ENCODE results near the gene PEBP1. TPM values are rescaled to one million over a fixed set of nuclear protein-coding genes. Genes with fewer than 3 reads are reported as not detected.

Gene PEBP1
- 100 to 1,000 TPM; 370 to 507 (median 411) TPM for total RNA-seq
- 477 TPM for polyA plus RNA-seq
- long read RNA-seq, donor 1, transcript PEBP1-201 (4 exons, 1,697 nt), result major isoform, 979 of 999 reads
- long read RNA-seq, donor 1, partial matches to known transcripts, result 14 of 999 reads
- long read RNA-seq, donor 1, other reads (novel, unspliced or antisense), result 6 of 999 reads
- long read RNA-seq, donor 2, transcript PEBP1-201 (4 exons, 1,697 nt), result major isoform, 595 of 608 reads
- long read RNA-seq, donor 2, partial matches to known transcripts, result 7 of 608 reads
- long read RNA-seq, donor 2, other reads (novel, unspliced or antisense), result 6 of 608 reads
- long read RNA-seq, donor 3, transcript PEBP1-201 (4 exons, 1,697 nt), result major isoform, 1,923 of 1,960 reads
- long read RNA-seq, donor 3, partial matches to known transcripts, result 13 of 1,960 reads
- long read RNA-seq, donor 3, other reads (novel, unspliced or antisense), result 24 of 1,960 reads
- long read RNA-seq, donor 4, transcript PEBP1-201 (4 exons, 1,697 nt), result major isoform, 810 of 827 reads
- long read RNA-seq, donor 4, partial matches to known transcripts, result 8 of 827 reads
- long read RNA-seq, donor 4, other reads (novel, unspliced or antisense), result 9 of 827 reads

GRCh38 chr12:118135788-118136558 lies at the start of gene PEBP1:
Gene PEBP1 (plus strand): TSS chr12:118136124. CDS start chr12:118136210, 86 bp downstream.
- ATAC-seq (peak; percentile 100), DNase-seq (peak; percentile 95 to 99 (median 98))
- intact Hi-C loops (cut with DNase I), result no loop called here
- no peaks in the 10 kb centered on the region for H3K9me3 ChIP-seq (ENCODE audit: control insufficient read depth, low read length)
- WGBS, result under 1% methylated on average over 70 of the region's 70 CpGs
- H3K4me1 ChIP-seq (ENCODE audit: control insufficient read depth, insufficient read depth, low read length), result peaks cover 7% of the 10 kb centered on the region
- H3K27ac ChIP-seq (ENCODE audit: low read length), result peak within 1 kb of the TSS; percentile 89
- peak within 1 kb of the TSS; percentile 67 for H3K4me3 ChIP-seq (ENCODE audit: low read length)
- H3K27me3 ChIP-seq (ENCODE audit: control insufficient read depth, insufficient read depth), result no peaks in the 10 kb centered on the region

GRCh38 chr12:118089782-118090181 lies 46.1 kb upstream of the PEBP1 start:
- 93% methylated on average over 9 of the region's 9 CpGs for WGBS
- intact Hi-C loops (cut with DNase I), result no loop called here
- Histone ChIP-seq H3K9me3 (ENCODE audit: control insufficient read depth, low read length) (no peaks in the 10 kb centered on the region), H3K4me3 (ENCODE audit: low read length) (no peak overlapping the region), H3K27ac (ENCODE audit: low read length) (no peak overlapping the region), H3K27me3 (ENCODE audit: control insufficient read depth, insufficient read depth) (no peaks in the 10 kb centered on the region), H3K4me1 (ENCODE audit: control insufficient read depth, insufficient read depth, low read length) (no peaks in the 10 kb centered on the region)
- no peak for DNase-seq
- ATAC-seq, result no peak

GRCh38 chr12:118094039-118094438 lies 41.9 kb upstream of the PEBP1 start:
- intact Hi-C loops (cut with DNase I), result no loop called here
- 86% methylated on average over 3 of the region's 3 CpGs for WGBS
- DNase-seq (no peak), ATAC-seq (no peak)
- no peaks in the 10 kb centered on the region for H3K27me3 ChIP-seq (ENCODE audit: control insufficient read depth, insufficient read depth)
- H3K4me3 ChIP-seq (ENCODE audit: low read length), result no peak overlapping the region
- no peaks in the 10 kb centered on the region for H3K9me3 ChIP-seq (ENCODE audit: control insufficient read depth, low read length)
- H3K27ac ChIP-seq (ENCODE audit: low read length), result no peak overlapping the region
- peaks cover 3% of the 10 kb centered on the region for H3K4me1 ChIP-seq (ENCODE audit: control insufficient read depth, insufficient read depth, low read length)

- no peak overlapping the region for H3K27ac ChIP-seq (ENCODE audit: low read length)
- H3K4me1 ChIP-seq (ENCODE audit: control insufficient read depth, insufficient read depth, low read length), result peaks cover 3% of the 10 kb centered on the region
- intact Hi-C loops (cut with DNase I), result no loop called here
- no peaks in the 10 kb centered on the region for H3K27me3 ChIP-seq (ENCODE audit: control insufficient read depth, insufficient read depth)
- 81% methylated on average over 3 of the region's 3 CpGs for WGBS
- H3K4me3 ChIP-seq (ENCODE audit: low read length), result no peak overlapping the region
- ATAC-seq, result no peak
- no peak for DNase-seq
- no peaks in the 10 kb centered on the region for H3K9me3 ChIP-seq (ENCODE audit: control insufficient read depth, low read length)
These were observed 37.5 kb upstream of the PEBP1 start for GRCh38 chr12:118098401-118098800.

GRCh38 chr12:118098911-118099671 lies 36.8 kb upstream of the PEBP1 start:
- no peak for ATAC-seq
- no peak overlapping the region for H3K27ac ChIP-seq (ENCODE audit: low read length)
- WGBS, result 94% methylated on average over 12 of the region's 12 CpGs

GRCh38 chr12:118101051-118101450 lies 34.9 kb upstream of the PEBP1 start:
- no peak for ATAC-seq
- WGBS, result 94% methylated on average over 3 of the region's 3 CpGs
- no peak for DNase-seq

More at GRCh38 chr12:118098911-118099671, 36.8 kb upstream of the PEBP1 start:
- Histone ChIP-seq H3K9me3 (ENCODE audit: control insufficient read depth, low read length) (no peaks in the 10 kb centered on the region), H3K27me3 (ENCODE audit: control insufficient read depth, insufficient read depth) (no peaks in the 10 kb centered on the region), H3K4me1 (ENCODE audit: control insufficient read depth, insufficient read depth, low read length) (peaks cover 3% of the 10 kb centered on the region), H3K4me3 (ENCODE audit: low read length) (no peak overlapping the region)
- no peak for DNase-seq
- intact Hi-C loops (cut with DNase I), result no loop called here

GRCh38 chr12:118102070-118102469 lies 33.9 kb upstream of the PEBP1 start:
- H3K27ac ChIP-seq (ENCODE audit: low read length), result no peak overlapping the region
- peaks cover 3% of the 10 kb centered on the region for H3K4me1 ChIP-seq (ENCODE audit: control insufficient read depth, insufficient read depth, low read length)
- H3K4me3 ChIP-seq (ENCODE audit: low read length), result no peak overlapping the region
- ATAC-seq (no peak), DNase-seq (no peak)
- intact Hi-C loops (cut with DNase I), result no loop called here
- WGBS, result 83% methylated on average over 6 of the region's 6 CpGs
- no peaks in the 10 kb centered on the region for H3K9me3 ChIP-seq (ENCODE audit: control insufficient read depth, low read length)
- no peaks in the 10 kb centered on the region for H3K27me3 ChIP-seq (ENCODE audit: control insufficient read depth, insufficient read depth)

More at GRCh38 chr12:118101051-118101450, 34.9 kb upstream of the PEBP1 start:
- H3K27me3 ChIP-seq (ENCODE audit: control insufficient read depth, insufficient read depth), result no peaks in the 10 kb centered on the region
- H3K4me1 ChIP-seq (ENCODE audit: control insufficient read depth, insufficient read depth, low read length), result peaks cover 3% of the 10 kb centered on the region
- no peak overlapping the region for H3K4me3 ChIP-seq (ENCODE audit: low read length)
- no peaks in the 10 kb centered on the region for H3K9me3 ChIP-seq (ENCODE audit: control insufficient read depth, low read length)
- intact Hi-C loops (cut with DNase I), result no loop called here
- no peak overlapping the region for H3K27ac ChIP-seq (ENCODE audit: low read length)

- Histone ChIP-seq H3K4me1 (ENCODE audit: control insufficient read depth, insufficient read depth, low read length) (peaks cover 3% of the 10 kb centered on the region), H3K27me3 (ENCODE audit: control insufficient read depth, insufficient read depth) (no peaks in the 10 kb centered on the region), H3K27ac (ENCODE audit: low read length) (no peak overlapping the region), H3K9me3 (ENCODE audit: control insufficient read depth, low read length) (no peaks in the 10 kb centered on the region), H3K4me3 (ENCODE audit: low read length) (peak overlapping the region; percentile 87)
- DNase-seq (no peak), ATAC-seq (no peak)
- intact Hi-C loops (cut with DNase I), result no loop called here
- WGBS, result 44% methylated on average over 5 of the region's 5 CpGs
These were observed 33.3 kb upstream of the PEBP1 start for GRCh38 chr12:118102609-118103008.

- DNase-seq (peak in 2 of 3 donors; percentile 67 to 71), ATAC-seq (peak; percentile 28 to 32)
- intact Hi-C loops (cut with DNase I), result no loop called here
- no peaks in the 10 kb centered on the region for H3K27me3 ChIP-seq (ENCODE audit: control insufficient read depth, insufficient read depth)
- under 1% methylated on average over 32 of the region's 32 CpGs for WGBS
- H3K27ac ChIP-seq (ENCODE audit: low read length), result peak overlapping the region; percentile 48
- H3K9me3 ChIP-seq (ENCODE audit: control insufficient read depth, low read length), result no peaks in the 10 kb centered on the region
- peaks cover 3% of the 10 kb centered on the region for H3K4me1 ChIP-seq (ENCODE audit: control insufficient read depth, insufficient read depth, low read length)
- peak overlapping the region; percentile 87 for H3K4me3 ChIP-seq (ENCODE audit: low read length)
These were observed 32.7 kb upstream of the PEBP1 start for GRCh38 chr12:118103201-118103600.

- peak within 1 kb of the TSS; percentile 87 for H3K4me3 ChIP-seq (ENCODE audit: low read length)
- ATAC-seq (peak; percentile 98), DNase-seq (peak; percentile 68 to 89 (median 88))
- no peaks in the 10 kb centered on the region for H3K9me3 ChIP-seq (ENCODE audit: control insufficient read depth, low read length)
- intact Hi-C loops (cut with DNase I), result no loop called here
- H3K4me1 ChIP-seq (ENCODE audit: control insufficient read depth, insufficient read depth, low read length), result no peaks in the 10 kb centered on the region
- under 1% methylated on average over 75 of the region's 75 CpGs for WGBS
- no peaks in the 10 kb centered on the region for H3K27me3 ChIP-seq (ENCODE audit: control insufficient read depth, insufficient read depth)
- H3K27ac ChIP-seq (ENCODE audit: low read length), result peak within 1 kb of the TSS; percentile 76
These were observed 32.1 kb upstream of the PEBP1 start, which contains the start of gene VSIG10 for GRCh38 chr12:118103601-118104382. Gene VSIG10 (minus strand): TSS chr12:118104011. CDS start chr12:118103671, 340 bp downstream.

Measured in right cardiac atrium (tissue), 5 donors.